Measurements from ENCODE around the gene LRRFIP2. TPM values are rescaled to one million over a fixed set of nuclear protein-coding genes. Genes with fewer than 3 reads are reported as not detected.
"Not testable (repeated sequence)": the region's sequence is repeated elsewhere in the genome, so short reads cannot be mapped to it uniquely, and the experiment has no call there.

The LRRFIP2 gene
- total RNA-seq, 2 donors from 2014 or later, result 82.3 to 142 TPM

DNA sequence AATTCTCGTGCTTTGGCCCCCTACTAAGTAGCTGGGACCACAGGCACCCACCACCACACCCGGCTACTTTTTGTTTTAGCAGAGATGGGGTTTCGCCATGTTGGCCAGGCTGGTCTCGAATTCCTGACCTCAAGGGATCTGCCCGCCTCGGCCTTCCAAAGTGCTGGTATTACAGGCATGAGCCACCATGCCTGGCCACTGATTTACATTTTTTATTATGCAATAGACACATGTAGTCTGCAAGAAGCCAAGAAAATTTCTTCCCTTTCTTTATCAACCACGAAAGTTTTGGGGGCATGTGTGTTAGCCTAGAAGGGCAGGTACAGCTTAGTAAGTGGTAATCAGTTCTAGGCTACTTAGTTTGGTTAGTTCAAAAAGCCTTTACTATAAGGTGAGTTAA is 51.1 kb downstream of the LRRFIP2 start:
- DNase-seq (ENCODE audit: low spot score), result no peak
- TF ChIP-seq, protein P1, sequence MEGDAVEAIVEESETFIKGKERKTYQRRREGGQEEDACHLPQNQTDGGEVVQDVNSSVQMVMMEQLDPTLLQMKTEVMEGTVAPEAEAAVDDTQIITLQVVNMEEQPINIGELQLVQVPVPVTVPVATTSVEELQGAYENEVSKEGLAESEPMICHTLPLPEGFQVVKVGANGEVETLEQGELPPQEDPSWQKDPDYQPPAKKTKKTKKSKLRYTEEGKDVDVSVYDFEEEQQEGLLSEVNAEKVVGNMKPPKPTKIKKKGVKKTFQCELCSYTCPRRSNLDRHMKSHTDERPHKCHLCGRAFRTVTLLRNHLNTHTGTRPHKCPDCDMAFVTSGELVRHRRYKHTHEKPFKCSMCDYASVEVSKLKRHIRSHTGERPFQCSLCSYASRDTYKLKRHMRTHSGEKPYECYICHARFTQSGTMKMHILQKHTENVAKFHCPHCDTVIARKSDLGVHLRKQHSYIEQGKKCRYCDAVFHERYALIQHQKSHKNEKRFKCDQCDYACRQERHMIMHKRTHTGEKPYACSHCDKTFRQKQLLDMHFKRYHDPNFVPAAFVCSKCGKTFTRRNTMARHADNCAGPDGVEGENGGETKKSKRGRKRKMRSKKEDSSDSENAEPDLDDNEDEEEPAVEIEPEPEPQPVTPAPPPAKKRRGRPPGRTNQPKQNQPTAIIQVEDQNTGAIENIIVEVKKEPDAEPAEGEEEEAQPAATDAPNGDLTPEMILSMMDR (IDR thresholded peaks at IDR 0.05), result no peak
- H3K27ac ChIP-seq, result no peak overlapping the region
- no peaks in the 10 kb centered on the region for H3K9me3 ChIP-seq
- no peak overlapping the region for H3K4me3 ChIP-seq
- no peaks in the 10 kb centered on the region for H3K36me3 ChIP-seq
- H3K27me3 ChIP-seq, result no peaks in the 10 kb centered on the region
- H3K4me1 ChIP-seq, result peaks cover 0 to 20% of the 10 kb centered on the region in 2 donors

DNA sequence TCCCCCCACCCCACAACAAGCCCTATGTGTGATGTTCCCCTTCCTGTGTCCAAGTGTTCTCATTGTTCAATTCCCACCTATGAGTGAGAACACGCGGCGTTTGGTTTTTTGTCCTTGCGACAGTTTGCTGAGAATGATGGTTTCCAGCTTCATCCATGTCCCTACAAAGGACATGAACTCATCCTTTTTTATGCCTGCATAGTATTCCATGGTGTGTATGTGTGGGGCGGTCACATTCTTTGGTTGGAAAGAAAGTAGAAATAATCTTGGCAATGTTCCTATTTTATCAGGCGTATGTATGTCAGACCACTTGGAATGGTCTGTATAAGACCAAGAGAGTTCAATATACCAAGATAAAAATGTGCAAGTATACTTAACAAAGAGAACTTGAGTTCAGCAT is 52.3 kb downstream of the LRRFIP2 start:
- H3K36me3 ChIP-seq; H3K27me3 ChIP-seq; H3K27ac ChIP-seq; H3K9me3 ChIP-seq; H3K4me3 ChIP-seq; DNase-seq (ENCODE audit: low spot score): not testable (repeated sequence)
- peaks cover 0 to 23% of the 10 kb centered on the region in 2 donors for H3K4me1 ChIP-seq

DNA sequence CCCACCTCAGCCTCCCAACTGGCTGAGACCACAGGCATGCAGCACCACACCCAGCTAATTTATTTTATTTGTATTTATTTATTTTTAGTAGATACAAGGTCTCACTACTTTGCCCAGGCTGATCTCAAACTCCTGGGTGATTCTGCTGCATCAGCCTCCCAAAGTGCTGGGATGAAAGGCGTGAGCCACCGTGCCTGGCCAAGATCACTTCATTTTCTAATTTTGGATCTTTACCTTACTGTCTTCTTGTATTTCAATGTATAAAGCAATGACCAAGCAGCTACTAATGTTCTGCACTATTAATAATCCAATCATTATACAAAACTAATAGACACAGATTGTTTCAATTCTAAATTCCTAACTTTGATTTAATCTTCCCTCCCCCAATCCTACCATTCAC is 56.2 kb downstream of the LRRFIP2 start:
- Histone ChIP-seq H3K4me3 (no peak overlapping the region), H3K36me3 (no peaks in the 10 kb centered on the region), H3K27ac (peak overlapping the region in 1 of 2 donors; percentile 7), H3K4me1 (peaks cover 0 to 8% of the 10 kb centered on the region in 2 donors), H3K9me3 (no peaks in the 10 kb centered on the region), H3K27me3 (no peaks in the 10 kb centered on the region)
- TF ChIP-seq, protein P1 (IDR thresholded peaks at IDR 0.05), result no peak
- no peak for DNase-seq (ENCODE audit: low spot score)

DNA sequence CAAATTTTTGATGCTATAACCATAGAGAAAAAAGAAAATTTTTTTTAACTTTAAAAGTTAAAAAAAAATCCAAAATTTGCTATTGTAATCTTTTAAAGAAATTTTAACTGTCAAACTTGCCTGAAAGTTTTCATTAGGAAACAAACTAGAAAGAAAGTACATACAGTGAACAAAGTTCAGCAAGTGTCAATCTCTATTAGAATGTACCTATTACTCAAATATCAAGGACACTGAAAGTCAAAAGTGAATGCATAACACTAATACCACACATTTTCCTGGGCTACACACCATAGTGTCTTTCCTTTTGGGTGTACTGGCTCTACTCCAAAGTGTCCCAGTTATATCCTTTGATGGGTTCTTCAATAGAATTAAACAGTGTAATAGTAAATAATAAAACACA is 56.8 kb downstream of the LRRFIP2 start:
- no peak overlapping the region for H3K4me3 ChIP-seq
- no peaks in the 10 kb centered on the region for H3K9me3 ChIP-seq
- peaks cover 0 to 8% of the 10 kb centered on the region in 2 donors for H3K4me1 ChIP-seq
- no peaks in the 10 kb centered on the region for H3K36me3 ChIP-seq
- DNase-seq (ENCODE audit: low spot score), result no peak
- H3K27me3 ChIP-seq, result no peaks in the 10 kb centered on the region
- H3K27ac ChIP-seq, result peak overlapping the region in 1 of 2 donors; percentile 41
- TF ChIP-seq, protein P1 (IDR thresholded peaks at IDR 0.05), result no peak

DNA sequence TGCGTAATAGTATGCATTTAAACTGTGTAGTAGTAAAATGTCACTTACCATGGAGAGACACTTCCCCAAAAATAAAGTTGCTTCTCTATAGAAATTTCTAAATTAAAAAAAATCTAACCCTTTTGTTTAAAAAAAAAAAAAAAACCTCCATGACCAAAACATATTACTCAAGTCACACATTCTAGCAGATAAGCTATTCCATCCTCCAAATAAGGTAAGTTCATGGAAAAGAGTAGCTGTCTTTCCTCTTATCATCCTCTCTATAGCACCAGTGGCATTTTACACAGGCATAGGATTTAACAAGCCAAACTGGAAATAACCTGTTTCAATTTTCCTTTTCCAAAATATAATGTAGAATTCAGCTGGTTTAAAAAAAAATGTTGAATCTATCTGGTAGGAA is 57.4 kb downstream of the LRRFIP2 start:
- peaks cover 0 to 8% of the 10 kb centered on the region in 2 donors for H3K4me1 ChIP-seq
- H3K36me3 ChIP-seq, result no peaks in the 10 kb centered on the region
- TF ChIP-seq, protein P1 (IDR thresholded peaks at IDR 0.05), result no peak
- H3K9me3 ChIP-seq, result no peaks in the 10 kb centered on the region
- H3K27ac ChIP-seq, result peak overlapping the region in 1 of 2 donors; percentile 41
- no peak for DNase-seq (ENCODE audit: low spot score)
- no peak overlapping the region for H3K4me3 ChIP-seq
- H3K27me3 ChIP-seq, result no peaks in the 10 kb centered on the region

DNA sequence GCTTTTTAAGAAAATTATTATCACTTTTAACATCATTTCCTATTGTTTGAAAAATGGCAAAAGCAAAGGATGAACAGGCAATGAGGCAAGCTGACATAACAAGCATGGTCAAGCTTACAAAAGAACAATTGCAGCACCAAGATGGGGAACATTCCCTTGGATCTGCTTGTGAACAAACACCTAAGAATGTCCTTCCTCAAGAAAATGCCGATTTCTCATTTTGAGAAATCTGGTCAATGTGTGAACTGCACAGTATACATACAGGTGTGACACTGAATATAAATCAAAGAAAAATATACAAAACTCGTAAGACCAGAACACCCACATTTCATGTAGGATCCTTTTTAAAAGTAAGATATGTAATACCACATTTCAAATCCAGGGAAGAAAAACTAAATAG is 58.9 kb downstream of the LRRFIP2 start:
- H3K27ac ChIP-seq, result no peak overlapping the region

More for the DNA sequence above, 58.9 kb downstream of the LRRFIP2 start:
- no peak for DNase-seq (ENCODE audit: low spot score)
- Histone ChIP-seq H3K9me3 (no peaks in the 10 kb centered on the region), H3K27me3 (no peaks in the 10 kb centered on the region), H3K4me3 (no peak overlapping the region), H3K4me1 (peaks cover 0 to 8% of the 10 kb centered on the region in 2 donors), H3K36me3 (no peaks in the 10 kb centered on the region)
- TF ChIP-seq, protein P1 (IDR thresholded peaks at IDR 0.05), result no peak

All from right atrium auricular region (tissue), 2 donors.